Central memory CD8-positive, alpha-beta T cell (primary cell): Measurements from ENCODE around the gene TULP1.

Experiments
- ATAC-seq: fragments of 150-1000 bp; cut with Tn5 transposase; replicated peaks from 2 replicates; pipeline ENCODE4 v1.10.0; 2022; ENCODE audit warnings: mild to moderate bottlenecking, moderate FRiP score, moderate number of reproducible peaks; ENCODE audit not compliant: poor library complexity, severe bottlenecking; ENCODE audit errors: extremely low read depth
- DNase-seq, 2 donors: peaks; one replicate each; pipeline ENCODE4 v3.0.0; 2021; ENCODE audit warnings: low spot score in 2 of 2
- H3K27ac Mint-ChIP-seq: one replicate; pipeline ENCODE4 v1.8.0; 2022; ENCODE audit warnings: low read depth, mild to moderate bottlenecking, moderate library complexity, mixed read lengths
- H3K27me3 Mint-ChIP-seq: one replicate; pipeline ENCODE4 v1.8.0; 2022; ENCODE audit warnings: mixed read lengths
- H3K36me3 Mint-ChIP-seq: one replicate; pipeline ENCODE4 v1.8.0; 2022; ENCODE audit warnings: mild to moderate bottlenecking, moderate library complexity, mixed read lengths; ENCODE audit not compliant: insufficient read depth
- H3K4me1 Mint-ChIP-seq: one replicate; pipeline ENCODE4 v1.8.0; 2022; ENCODE audit warnings: mixed read lengths
- H3K4me3 Mint-ChIP-seq: one replicate; pipeline ENCODE4 v1.8.0; 2022; ENCODE audit warnings: mild to moderate bottlenecking, moderate library complexity, mixed read lengths
- H3K9me3 Mint-ChIP-seq: one replicate; pipeline ENCODE4 v1.8.0; 2022; ENCODE audit warnings: mixed read lengths

TULP1 gene

DNA sequence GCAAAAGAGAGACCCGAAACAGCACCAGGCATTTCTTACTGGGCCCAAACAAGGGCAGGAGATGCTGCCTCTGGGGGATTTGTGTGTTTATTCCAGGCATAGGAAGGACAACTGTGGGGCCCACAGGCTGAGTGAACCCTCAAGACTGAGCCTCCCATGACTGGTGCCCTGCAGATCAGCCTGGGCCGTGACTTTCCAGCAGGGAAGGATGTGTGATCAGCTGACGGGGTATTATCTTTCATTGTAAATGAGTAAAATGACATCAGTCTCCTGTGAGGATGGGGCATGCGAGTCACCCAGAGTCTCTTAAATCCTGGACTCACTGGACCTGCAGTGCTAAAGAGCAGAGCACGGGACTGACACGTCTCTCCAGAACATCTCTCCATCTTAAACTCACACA, 11.9 kb downstream of the TULP1 start:
- peaks cover 7% of the 10 kb centered on the region for H3K4me1 Mint-ChIP-seq
- H3K36me3 Mint-ChIP-seq, result no peaks in the 10 kb centered on the region
- H3K4me3 Mint-ChIP-seq, result no peak overlapping the region
- no peak overlapping the region for H3K27ac Mint-ChIP-seq
- DNase-seq (no peak), ATAC-seq (no peak)
- H3K27me3 Mint-ChIP-seq, result peaks cover 38% of the 10 kb centered on the region
- H3K9me3 Mint-ChIP-seq, result no peaks in the 10 kb centered on the region

DNA sequence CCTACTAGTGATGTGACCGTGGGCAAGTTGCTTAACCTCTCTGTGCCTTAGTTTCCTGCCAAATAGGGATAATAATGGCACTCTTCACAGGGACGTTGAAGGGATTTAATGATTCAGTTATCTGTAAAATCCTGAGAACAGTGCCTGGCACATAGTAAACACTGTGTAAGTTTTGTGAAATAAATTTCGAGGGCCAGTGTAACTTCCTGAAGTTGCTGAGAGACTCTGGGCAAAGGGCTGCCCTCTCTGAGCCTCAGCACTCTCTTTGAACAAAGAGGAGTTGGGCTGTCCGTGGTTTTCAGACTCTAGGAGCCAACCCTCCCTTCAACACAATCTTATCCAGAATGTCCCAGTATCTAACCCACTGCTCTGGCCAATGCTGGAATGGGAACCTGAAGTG, 13.3 kb downstream of the TULP1 start:
- Mint-ChIP-seq H3K36me3 (no peaks in the 10 kb centered on the region), H3K27ac (no peak overlapping the region), H3K9me3 (no peaks in the 10 kb centered on the region), H3K4me1 (peaks cover 7% of the 10 kb centered on the region), H3K4me3 (peak overlapping the region; percentile 73), H3K27me3 (peaks cover 38% of the 10 kb centered on the region)
- DNase-seq, result no peak
- ATAC-seq, result no peak

DNA sequence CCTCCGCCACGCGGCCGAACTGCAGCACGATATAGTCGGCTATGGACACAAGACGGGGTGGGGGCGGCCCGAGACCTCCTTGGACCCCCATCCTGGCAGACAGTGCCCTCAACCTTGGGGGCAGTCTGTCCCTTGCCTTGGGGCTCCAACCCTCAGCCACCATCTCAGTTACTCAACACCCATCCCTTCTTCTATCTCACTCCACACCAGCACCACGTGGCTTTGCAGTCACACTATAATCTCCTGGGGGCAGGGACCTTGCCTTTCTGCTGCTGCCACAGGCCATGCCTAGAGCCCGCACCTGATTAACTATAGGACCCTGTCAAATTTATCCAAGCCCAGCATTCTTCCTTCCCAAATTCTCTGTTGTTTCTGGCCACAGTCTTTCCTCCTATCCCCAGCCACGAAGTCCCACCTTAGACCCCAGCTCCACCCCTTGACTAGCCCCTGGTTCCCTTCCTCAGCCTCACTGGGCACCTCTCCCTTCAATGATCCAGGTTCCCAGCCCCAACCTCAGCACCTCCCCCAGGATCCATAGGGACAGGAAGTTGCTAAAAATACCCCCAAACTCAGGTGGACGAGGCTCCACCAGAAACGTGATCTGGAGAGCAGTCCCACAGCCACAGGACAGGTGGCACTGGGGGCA, 14.2 kb downstream of the TULP1 start:
- peaks cover 14% of the 10 kb centered on the region for H3K4me1 Mint-ChIP-seq
- H3K4me3 Mint-ChIP-seq, result peak overlapping the region; percentile 73
- no peak for ATAC-seq
- H3K27me3 Mint-ChIP-seq, result peaks cover 38% of the 10 kb centered on the region
- no peaks in the 10 kb centered on the region for H3K36me3 Mint-ChIP-seq
- DNase-seq, result no peak
- no peaks in the 10 kb centered on the region for H3K9me3 Mint-ChIP-seq
- peak overlapping the region; percentile 35 for H3K27ac Mint-ChIP-seq

DNA sequence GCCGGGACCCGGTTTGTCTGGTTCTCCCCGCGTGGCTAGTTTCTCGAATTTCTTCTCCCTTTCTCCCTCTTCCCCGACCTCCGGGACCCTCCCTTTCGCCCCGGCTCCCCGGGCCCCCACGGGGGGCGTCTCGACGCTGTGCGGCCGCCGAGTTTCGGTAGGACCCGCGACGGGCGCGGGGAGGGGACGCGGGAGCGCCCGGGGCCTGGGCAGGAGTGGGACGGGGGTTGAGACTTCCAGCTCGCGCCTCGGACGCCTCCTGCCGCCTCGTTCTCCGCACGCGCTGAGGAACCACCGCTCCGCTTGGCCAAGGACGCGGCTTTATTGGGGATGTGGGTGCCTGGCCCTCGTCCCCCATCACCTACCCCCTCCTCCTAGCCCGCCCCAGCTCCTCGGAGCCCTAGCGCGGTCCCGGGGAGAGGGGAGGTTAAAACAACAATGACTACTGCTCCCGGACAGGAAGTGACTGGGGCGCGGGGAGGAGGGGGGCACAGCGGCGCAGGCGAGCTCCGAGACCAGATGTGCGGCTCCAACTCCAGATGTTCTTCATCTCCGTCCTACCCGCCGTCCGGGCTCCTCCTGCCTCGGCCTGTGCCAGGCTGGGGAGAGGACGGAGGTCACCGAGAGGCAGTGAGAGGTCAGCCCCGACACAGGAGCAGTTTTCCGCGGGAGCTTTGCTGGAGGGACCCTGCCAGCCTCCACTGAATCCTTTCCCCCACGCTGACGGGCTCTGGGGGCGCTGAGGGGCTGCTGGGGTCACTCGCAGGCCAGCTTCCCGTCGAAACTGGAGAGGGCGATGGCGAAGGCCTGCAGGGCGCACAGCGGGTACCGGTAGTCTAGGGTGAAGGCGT, 14.9 kb downstream of the TULP1 start:
- Mint-ChIP-seq H3K4me1 (peaks cover 22% of the 10 kb centered on the region), H3K36me3 (no peaks in the 10 kb centered on the region), H3K9me3 (no peaks in the 10 kb centered on the region), H3K4me3 (peak overlapping the region; percentile 73), H3K27me3 (peaks cover 38% of the 10 kb centered on the region), H3K27ac (peak overlapping the region; percentile 35)
- ATAC-seq (peak; percentile 29), DNase-seq (peak in 1 of 2 donors; percentile 20)

DNA sequence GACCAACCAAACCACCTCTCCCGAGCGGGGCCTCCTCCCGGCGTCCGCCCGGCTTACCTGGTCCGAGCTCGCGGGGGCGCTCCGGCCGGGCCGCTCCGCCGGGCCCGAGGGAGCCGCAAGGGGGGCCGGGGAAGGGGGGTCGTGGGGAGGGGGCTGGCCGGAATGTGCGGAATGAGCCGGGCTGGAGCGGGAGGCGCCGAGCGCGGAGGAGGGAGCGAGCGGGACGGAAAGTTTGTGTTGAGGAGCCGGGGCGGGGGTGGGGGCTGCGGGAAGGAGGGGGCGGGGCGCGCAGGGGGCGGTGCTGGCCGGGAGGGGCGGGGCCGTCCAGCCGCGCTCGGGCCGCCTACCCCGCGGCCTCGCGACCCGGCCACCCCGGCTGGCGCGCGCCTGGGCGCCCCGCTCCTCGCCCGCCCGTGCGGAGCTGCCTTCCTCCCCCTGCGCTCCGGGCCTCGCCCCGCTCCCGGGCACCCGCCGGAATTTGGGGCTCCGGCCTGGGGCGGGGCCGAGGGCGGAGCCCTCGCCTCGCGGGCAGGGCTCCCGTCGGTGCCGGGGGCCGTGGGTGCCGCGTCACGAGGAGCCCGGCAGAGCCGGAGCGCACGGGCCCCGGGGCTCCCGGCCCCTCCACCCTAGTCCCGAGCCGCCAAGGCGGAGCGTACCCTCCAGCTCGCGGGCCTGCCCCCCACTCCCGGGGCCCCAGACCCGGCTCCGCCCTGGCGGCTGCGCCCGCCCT, 15.7 kb downstream of the TULP1 start, which contains the start of gene TEAD3:
TEAD3 (minus strand) TSS at position 239 of the 730 bp plus-strand sequence.
- ATAC-seq (peak; percentile 35), DNase-seq (peak in 1 of 2 donors; percentile 17)
- Mint-ChIP-seq H3K27ac (no peak within 1 kb of the TSS), H3K36me3 (no peaks in the 10 kb centered on the region), H3K9me3 (no peaks in the 10 kb centered on the region), H3K4me3 (peak within 1 kb of the TSS; percentile 73), H3K27me3 (peaks cover 34% of the 10 kb centered on the region), H3K4me1 (peaks cover 24% of the 10 kb centered on the region)

DNA sequence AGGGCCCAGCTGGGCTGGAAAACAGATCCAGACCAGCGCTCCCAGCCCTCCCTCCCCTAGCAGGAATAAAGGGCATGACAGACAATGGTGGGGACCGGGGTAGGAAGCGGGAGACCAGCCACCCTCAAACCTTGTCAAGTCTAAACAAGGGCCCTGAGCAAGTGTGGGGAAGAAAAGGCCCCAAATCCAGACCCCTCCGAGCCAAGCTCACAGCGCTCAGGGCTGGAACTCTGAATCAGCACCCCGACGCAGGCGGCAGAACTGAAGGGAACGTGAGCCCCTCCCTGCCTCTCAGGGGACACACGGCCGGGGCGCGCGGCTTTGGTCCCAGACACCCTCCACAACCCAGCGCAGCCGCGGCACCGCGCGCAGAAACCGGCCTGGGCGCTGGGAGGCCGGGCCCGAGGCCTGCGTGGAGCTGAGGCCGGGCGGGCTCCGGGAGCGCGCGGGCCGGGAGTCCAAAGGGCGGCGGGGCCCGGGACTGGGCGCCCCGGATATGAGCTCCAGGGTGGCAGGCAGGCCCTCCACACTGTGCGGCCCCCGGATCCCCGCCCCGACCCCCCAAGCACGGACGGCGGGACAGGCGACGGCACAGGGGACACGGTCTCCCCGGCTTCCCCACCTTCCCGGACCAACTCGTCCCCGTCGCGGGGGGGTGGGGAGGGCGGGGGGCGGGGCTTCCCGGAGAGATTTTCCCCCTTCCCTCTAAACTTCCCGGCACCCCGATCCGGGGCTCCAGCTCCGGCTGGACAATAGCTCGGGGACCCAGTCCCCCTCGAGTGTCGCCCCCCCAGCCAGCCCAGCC, 16.5 kb downstream of the TULP1 start:
- DNase-seq (no peak), ATAC-seq (no peak)
- Mint-ChIP-seq H3K27ac (no peak overlapping the region), H3K36me3 (no peaks in the 10 kb centered on the region), H3K27me3 (peaks cover 27% of the 10 kb centered on the region), H3K9me3 (no peaks in the 10 kb centered on the region), H3K4me1 (peaks cover 24% of the 10 kb centered on the region), H3K4me3 (peak overlapping the region; percentile 63)

DNA sequence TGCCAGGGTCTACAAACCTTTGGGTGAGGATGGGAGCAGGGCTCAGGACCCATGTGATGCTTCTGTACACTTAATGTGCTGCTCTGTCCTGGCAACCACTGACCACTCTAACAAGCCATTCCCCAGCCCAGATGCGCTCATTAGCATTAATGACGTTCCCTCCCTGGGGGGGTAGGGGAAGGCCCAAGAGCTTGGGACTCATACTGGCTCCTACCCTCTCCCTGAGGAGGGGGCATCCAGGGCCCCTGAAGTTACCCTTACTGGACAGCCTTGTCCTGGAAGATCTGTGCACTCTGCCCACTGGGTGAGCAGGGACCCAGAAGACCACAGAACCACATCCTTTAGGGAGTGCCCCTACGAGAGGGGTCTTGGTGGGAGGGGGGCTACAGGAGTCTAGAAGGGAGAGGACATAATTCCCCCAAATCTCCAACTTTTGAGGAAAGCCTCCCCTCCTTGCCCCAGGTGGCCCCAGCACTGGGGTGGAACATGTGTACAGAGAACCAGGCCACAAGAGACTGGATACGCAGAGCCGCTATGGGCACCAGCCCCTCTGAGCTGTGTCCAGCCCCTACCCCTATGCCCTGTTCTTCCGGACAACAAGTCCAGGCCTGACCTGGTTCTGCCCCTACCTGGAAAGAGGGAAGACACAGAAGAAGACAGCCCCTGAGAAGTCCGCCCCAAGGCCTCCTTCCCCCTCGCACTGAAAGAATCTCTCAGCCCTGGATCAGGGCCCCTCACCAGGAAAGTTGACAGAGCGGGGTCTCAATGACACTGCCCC, 17.2 kb downstream of the TULP1 start:
- peak overlapping the region; percentile 63 for H3K4me3 Mint-ChIP-seq
- H3K9me3 Mint-ChIP-seq, result no peaks in the 10 kb centered on the region
- peaks cover 21% of the 10 kb centered on the region for H3K27me3 Mint-ChIP-seq
- H3K27ac Mint-ChIP-seq, result no peak overlapping the region
- no peaks in the 10 kb centered on the region for H3K36me3 Mint-ChIP-seq
- no peak for ATAC-seq
- peaks cover 24% of the 10 kb centered on the region for H3K4me1 Mint-ChIP-seq
- no peak for DNase-seq

DNA sequence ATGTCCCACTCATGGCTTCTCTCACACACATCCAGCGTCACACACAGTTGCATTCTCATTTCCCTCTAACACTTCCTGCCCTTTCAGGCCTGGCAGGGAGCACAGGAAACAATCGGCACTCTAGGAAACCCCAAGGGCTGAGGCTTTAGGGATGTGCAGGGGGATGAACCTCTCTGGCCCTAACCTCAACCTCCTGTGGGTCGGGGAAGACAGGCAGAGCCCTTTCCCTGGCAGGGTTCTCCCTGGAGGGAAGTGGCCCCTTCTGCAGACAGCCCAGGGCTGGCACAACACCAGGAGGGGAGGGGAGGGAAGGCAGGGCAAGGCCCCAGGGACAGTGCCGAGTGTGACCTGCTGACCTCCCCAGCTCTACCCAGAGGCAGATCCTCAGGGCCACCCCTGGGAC, 18.5 kb downstream of the TULP1 start:
- Mint-ChIP-seq H3K36me3 (no peaks in the 10 kb centered on the region), H3K9me3 (no peaks in the 10 kb centered on the region), H3K27me3 (peaks cover 10% of the 10 kb centered on the region), H3K27ac (no peak overlapping the region), H3K4me1 (peaks cover 24% of the 10 kb centered on the region), H3K4me3 (no peak overlapping the region)
- ATAC-seq (peak; percentile 4), DNase-seq (no peak)

DNA sequence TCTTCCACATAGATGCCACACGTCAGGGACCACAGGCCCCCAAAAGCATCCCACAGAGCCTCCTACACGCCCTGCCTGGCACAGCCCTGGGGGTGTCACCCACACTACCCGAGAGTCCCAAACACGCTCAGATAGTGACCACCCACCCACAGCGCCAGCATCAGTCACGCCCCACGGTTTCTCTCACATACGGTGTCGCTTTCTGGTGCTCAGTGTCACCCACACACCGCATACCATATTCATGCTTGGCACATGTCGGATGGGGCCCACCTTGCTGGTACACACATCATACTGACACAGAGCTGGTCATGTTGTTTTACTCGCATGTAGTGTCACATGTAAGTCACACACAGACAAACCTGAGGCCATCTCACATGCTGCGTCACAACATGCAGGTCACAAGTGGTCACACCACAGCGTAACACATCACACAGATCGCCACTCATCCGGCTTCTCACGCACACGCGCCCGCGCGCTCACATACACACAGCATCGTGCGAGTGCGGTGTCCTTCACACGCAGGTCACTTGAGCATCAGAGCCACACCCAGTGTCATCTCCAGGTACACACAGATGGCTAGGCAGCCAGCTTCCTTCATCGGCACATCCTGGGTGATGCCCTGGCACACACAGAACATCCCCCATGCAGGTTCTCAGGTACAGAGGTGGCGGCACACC, 19.3 kb downstream of the TULP1 start:
- peaks cover 3% of the 10 kb centered on the region for H3K27me3 Mint-ChIP-seq
- H3K4me1 Mint-ChIP-seq, result peaks cover 19% of the 10 kb centered on the region
- no peaks in the 10 kb centered on the region for H3K9me3 Mint-ChIP-seq
- H3K4me3 Mint-ChIP-seq, result no peak overlapping the region
- H3K27ac Mint-ChIP-seq, result peak overlapping the region; percentile 42
- peak in 1 of 2 donors; percentile 17 for DNase-seq
- no peaks in the 10 kb centered on the region for H3K36me3 Mint-ChIP-seq
- ATAC-seq, result no peak

DNA sequence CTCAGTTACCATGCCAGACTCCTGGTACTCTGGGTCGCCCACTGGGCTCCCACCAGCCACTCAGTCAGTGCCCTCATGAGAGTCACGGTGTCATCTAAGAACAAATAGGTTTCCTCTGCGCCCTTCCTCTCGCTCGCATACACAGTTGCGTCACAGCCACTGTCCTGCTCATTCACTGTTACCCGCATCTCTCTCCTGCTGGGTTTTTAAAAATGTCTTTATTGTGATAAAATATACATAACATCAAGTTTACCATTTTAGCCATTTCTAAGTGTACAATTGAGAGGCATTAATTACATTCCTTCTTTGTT, 19.8 kb downstream of the TULP1 start:
- H3K9me3 Mint-ChIP-seq, result no peaks in the 10 kb centered on the region
- DNase-seq, result no peak
- no peaks in the 10 kb centered on the region for H3K36me3 Mint-ChIP-seq
- no peaks in the 10 kb centered on the region for H3K27me3 Mint-ChIP-seq
- no peak for ATAC-seq
- peak overlapping the region; percentile 42 for H3K27ac Mint-ChIP-seq
- H3K4me1 Mint-ChIP-seq, result peaks cover 22% of the 10 kb centered on the region
- no peak overlapping the region for H3K4me3 Mint-ChIP-seq

DNA sequence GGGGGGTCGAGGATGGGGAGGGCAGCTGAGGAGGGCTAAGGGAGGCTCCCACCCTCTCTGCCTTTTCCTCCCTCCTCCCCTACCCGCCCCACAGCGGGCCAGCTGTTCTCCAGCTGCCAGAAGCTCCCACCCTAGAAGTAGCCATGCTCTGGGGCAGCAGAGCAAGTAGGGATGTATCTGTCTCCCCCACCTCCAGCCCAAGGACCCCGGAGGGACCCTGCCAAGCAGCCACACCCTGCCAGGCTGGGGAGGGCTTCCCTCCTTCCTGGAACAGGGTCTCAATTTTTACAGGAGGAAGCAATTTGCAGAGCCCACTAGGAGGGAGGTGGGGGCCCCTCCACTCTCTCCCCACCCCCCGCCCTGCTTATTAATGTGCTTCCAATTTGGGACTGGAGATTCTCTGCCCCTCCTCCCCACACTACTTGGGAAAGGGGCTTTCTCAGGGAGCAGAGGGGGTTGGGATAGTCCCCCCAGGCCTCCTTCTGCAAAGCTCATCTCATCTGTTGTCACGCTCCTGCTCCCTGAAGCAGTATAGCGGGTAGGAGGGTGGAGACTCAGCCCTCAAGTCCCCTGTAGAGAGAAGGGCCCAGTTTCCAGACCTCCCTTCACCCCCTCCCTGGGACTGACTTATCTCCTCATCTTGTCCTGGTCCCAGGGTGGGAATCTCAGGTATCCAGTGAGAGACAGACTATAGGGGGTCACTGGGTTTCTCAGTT, 20.3 kb downstream of the TULP1 start:
- ATAC-seq, result no peak
- Mint-ChIP-seq H3K4me3 (no peak overlapping the region), H3K27me3 (no peaks in the 10 kb centered on the region), H3K9me3 (no peaks in the 10 kb centered on the region), H3K4me1 (peaks cover 27% of the 10 kb centered on the region), H3K36me3 (no peaks in the 10 kb centered on the region), H3K27ac (peak overlapping the region; percentile 42)
- DNase-seq, result no peak
